H1 (cell line): ENCODE results near the gene KIF1B. TPM values are rescaled to one million over a fixed set of nuclear protein-coding genes. Genes with fewer than 3 reads are reported as not detected.

Source experiments
- BACH1 ChIP-seq: IDR thresholded peaks from 2 replicates; pipeline ENCODE4 v1.6.1; 2012; ENCODE audit warnings: low read length, improper control_type of control experiment
- GTF2F1 ChIP-seq: IDR thresholded peaks from 2 replicates; pipeline ENCODE4 v1.6.1; 2012; ENCODE audit warnings: low read depth, low read length, improper control_type of control experiment, borderline replicate concordance
- JUND ChIP-seq: IDR thresholded peaks from 2 replicates; pipeline ENCODE4 v1.6.1; 2011; ENCODE audit warnings: mild to moderate bottlenecking, improper control_type of control experiment, low read length
- polyA plus RNA-seq, 7 experiments: library from polyadenylated mRNA; depleted of rRNA in 3 of 7; stranded (reverse) in 5 of 7; unstranded in 2 of 7; fragments of >200 nt in 5 of 7; fragments of 200-250 nt in 2 of 7; gene quantifications; 1 replicate in 5 of 7; 2 replicates in 1 of 7; 4 replicates in 1 of 7; pipeline versions ENCODE4 v1.2.1 to v1.2.3, GENCODE V29; 2011 to 2013; ENCODE audit warnings: missing spikeins in 2 of 7, mixed read lengths in 2 of 7
- total RNA-seq: library from RNA; stranded (reverse); fragmentation: NEBNext Ultra II Directional; extraction: Animal tissue kit (Norgen Biotek cat#: 25700); gene quantifications from 2 replicates; pipeline ENCODE4 v1.2.1, GENCODE V29; 2021
- TF ChIP-seq, protein P1 (sequence below), 3 experiments: IDR thresholded peaks; 1 replicate in 2 of 3; 2 replicates in 1 of 3; pipeline versions ENCODE4 v1.5.1 to v1.6.1; 2011; ENCODE audit warnings: low read length in 3 of 3, mild to moderate bottlenecking in 3 of 3, inconsistent platforms in 2 of 3, low read depth in 1 of 3, moderate library complexity in 1 of 3; ENCODE audit not compliant: insufficient read depth in 1 of 3; ENCODE audit errors: control extremely low read depth in 1 of 3

The KIF1B gene
- total and polyA plus RNA-seq, 2 of the 8 experiments (the other 6 are each of a cell fraction or from before 2014, with no cell fraction given): 39.1 to 74.2 TPM

- TF ChIP-seq, protein P1, sequence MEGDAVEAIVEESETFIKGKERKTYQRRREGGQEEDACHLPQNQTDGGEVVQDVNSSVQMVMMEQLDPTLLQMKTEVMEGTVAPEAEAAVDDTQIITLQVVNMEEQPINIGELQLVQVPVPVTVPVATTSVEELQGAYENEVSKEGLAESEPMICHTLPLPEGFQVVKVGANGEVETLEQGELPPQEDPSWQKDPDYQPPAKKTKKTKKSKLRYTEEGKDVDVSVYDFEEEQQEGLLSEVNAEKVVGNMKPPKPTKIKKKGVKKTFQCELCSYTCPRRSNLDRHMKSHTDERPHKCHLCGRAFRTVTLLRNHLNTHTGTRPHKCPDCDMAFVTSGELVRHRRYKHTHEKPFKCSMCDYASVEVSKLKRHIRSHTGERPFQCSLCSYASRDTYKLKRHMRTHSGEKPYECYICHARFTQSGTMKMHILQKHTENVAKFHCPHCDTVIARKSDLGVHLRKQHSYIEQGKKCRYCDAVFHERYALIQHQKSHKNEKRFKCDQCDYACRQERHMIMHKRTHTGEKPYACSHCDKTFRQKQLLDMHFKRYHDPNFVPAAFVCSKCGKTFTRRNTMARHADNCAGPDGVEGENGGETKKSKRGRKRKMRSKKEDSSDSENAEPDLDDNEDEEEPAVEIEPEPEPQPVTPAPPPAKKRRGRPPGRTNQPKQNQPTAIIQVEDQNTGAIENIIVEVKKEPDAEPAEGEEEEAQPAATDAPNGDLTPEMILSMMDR (IDR thresholded peaks at IDR 0.05; ENCODE audit: control extremely low read depth in 1 of 3, insufficient read depth in 1 of 3, low read depth in 1 of 3, low read length in 3 of 3): no peak
- TF ChIP-seq JUND (no peak), BACH1 (no peak), GTF2F1 (no peak)
These were observed 157.8 kb downstream of the KIF1B start (continued) for GRCh38 chr1:10368194-10368593.
